ENCODE measurements around the gene ITGB7. TPM values are rescaled to one million over a fixed set of nuclear protein-coding genes. Genes with fewer than 3 reads are reported as not detected.

Gene ITGB7
- total RNA-seq, 1 experiment from 2014 or later: 1.9 TPM

DNA sequence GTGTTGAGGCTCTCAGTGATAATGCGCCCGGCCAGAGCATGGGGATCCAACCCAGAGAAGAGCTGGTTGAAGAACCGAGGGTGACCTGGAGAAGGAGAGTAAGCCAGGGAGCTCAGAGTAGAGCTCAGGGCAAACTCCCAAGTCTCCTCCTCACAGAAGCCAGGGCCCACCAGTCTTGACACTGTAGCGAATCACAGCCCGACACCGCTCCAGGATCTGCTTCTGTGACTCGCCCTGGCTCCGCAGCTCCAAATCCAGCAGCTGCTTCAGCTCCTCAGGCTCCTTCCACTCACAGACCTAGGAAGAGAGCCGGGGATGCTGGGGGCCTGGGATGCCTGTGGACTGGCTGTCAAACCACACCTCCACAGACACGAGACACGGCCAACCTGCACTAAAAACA, 34.7 kb downstream of the ITGB7 start:
- peaks cover 7% of the 10 kb centered on the region for H3F3A ChIP-seq (ENCODE audit: low read length, unreplicated experiment)
- POLR2A ChIA-PET (ENCODE audit: unreplicated experiment): interaction anchor here (0.6 kb wide), 1 partner anchor 90 kb away, joined by 3 read pairs; no protein-coding TSS in a partner anchor
- no peak overlapping the region for H3K27ac ChIP-seq (ENCODE audit: low read length)
- H3K9me3 ChIP-seq (ENCODE audit: low read length): no peaks in the 10 kb centered on the region
- no TSS peak for BruUV-seq (replicated peaks)
- H3K27me3 ChIP-seq (ENCODE audit: low read length): no peaks in the 10 kb centered on the region
- intact Hi-C loops (cut with micrococcal nuclease): loop anchor here (10.0 kb wide), 1 partner anchor 108 kb away; no protein-coding TSS in a partner anchor
- no peak for ATAC-seq
- DNase-seq: peak; percentile 30
- peaks cover 41% of the 10 kb centered on the region for H3K4me1 ChIP-seq (ENCODE audit: insufficient read depth, low read length)
- no peaks in the 10 kb centered on the region for H4K20me1 ChIP-seq (ENCODE audit: low read length)
- TF ChIP-seq EZH2 (IDR thresholded peaks at IDR 0.05; ENCODE audit: low read length, unreplicated experiment) (no peak), EZH2phosphoT487 (IDR thresholded peaks at IDR 0.05; ENCODE audit: borderline replicate concordance, low read length) (no peak)
- TF ChIP-seq, protein P1, sequence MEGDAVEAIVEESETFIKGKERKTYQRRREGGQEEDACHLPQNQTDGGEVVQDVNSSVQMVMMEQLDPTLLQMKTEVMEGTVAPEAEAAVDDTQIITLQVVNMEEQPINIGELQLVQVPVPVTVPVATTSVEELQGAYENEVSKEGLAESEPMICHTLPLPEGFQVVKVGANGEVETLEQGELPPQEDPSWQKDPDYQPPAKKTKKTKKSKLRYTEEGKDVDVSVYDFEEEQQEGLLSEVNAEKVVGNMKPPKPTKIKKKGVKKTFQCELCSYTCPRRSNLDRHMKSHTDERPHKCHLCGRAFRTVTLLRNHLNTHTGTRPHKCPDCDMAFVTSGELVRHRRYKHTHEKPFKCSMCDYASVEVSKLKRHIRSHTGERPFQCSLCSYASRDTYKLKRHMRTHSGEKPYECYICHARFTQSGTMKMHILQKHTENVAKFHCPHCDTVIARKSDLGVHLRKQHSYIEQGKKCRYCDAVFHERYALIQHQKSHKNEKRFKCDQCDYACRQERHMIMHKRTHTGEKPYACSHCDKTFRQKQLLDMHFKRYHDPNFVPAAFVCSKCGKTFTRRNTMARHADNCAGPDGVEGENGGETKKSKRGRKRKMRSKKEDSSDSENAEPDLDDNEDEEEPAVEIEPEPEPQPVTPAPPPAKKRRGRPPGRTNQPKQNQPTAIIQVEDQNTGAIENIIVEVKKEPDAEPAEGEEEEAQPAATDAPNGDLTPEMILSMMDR (conservative IDR thresholded peaks at IDR 0.05; ENCODE audit: low read depth, low read length): no peak
- H3K36me3 ChIP-seq (ENCODE audit: low read depth, low read length): no peaks in the 10 kb centered on the region
- H2AFZ ChIP-seq (ENCODE audit: low read length): no peak overlapping the region
- no peak overlapping the region for H3K9ac ChIP-seq (ENCODE audit: low read length)
- H3K4me3 ChIP-seq (ENCODE audit: low read length): no peak overlapping the region
- no peaks in the 10 kb centered on the region for H3K79me2 ChIP-seq (ENCODE audit: low read length)
- no peak overlapping the region for H3K4me2 ChIP-seq (ENCODE audit: low read length)
- no peaks in the 10 kb centered on the region for H3K9me2 ChIP-seq (replicated peaks; ENCODE audit: low read length)
- CTCF ChIA-PET: no interaction called here

DNA sequence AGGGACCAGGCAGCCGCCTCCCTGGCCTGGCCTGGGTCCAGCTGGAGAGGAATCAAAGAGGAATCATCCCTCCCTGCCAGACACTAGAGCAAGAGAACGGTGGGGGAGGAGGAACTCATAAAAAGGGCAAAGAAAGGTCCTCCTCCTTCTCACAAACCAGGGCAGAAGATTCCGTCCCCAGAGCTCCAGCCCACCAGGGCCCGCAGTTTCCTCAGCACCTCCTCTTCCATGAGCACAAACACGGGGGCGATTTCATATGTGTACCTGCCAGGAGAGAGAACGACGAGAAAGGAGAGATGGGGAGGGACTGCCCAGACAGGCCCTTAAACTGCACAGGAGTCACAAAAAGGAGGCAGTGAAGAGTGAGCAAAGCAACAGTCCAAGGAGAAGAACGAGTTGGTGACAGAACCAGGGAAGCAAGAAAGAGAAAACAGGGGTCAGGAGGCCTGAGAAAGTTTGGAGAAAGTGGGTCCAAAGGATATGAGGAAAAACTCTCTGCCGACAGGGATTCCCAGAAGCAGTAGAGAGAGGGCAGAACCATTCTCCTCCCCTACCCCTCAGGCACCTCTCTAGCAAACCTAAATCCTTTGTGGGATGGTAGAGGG, 35.2 kb downstream of the ITGB7 start:
- Histone ChIP-seq H3K27ac (ENCODE audit: low read length) (no peak overlapping the region), H4K20me1 (ENCODE audit: low read length) (no peaks in the 10 kb centered on the region), H3K4me3 (ENCODE audit: low read length) (no peak overlapping the region), H3K4me1 (ENCODE audit: insufficient read depth, low read length) (peaks cover 47% of the 10 kb centered on the region), H2AFZ (ENCODE audit: low read length) (no peak overlapping the region), H3F3A (ENCODE audit: low read length, unreplicated experiment) (peaks cover 7% of the 10 kb centered on the region), H3K27me3 (ENCODE audit: low read length) (no peaks in the 10 kb centered on the region), H3K36me3 (ENCODE audit: low read depth, low read length) (no peaks in the 10 kb centered on the region), H3K79me2 (ENCODE audit: low read length) (no peaks in the 10 kb centered on the region), H3K9me2 (replicated peaks; ENCODE audit: low read length) (no peaks in the 10 kb centered on the region), H3K4me2 (ENCODE audit: low read length) (no peak overlapping the region), H3K9me3 (ENCODE audit: low read length) (no peaks in the 10 kb centered on the region), H3K9ac (ENCODE audit: low read length) (no peak overlapping the region)
- no TSS peak for BruUV-seq (replicated peaks)
- DNase-seq: peak; percentile 18
- intact Hi-C loops (cut with micrococcal nuclease): loop anchor here (10.0 kb wide), 1 partner anchor 107 kb away; no protein-coding TSS in a partner anchor
- POLR2A ChIA-PET (ENCODE audit: unreplicated experiment): no interaction called here
- CTCF ChIA-PET: no interaction called here
- TF ChIP-seq EZH2 (IDR thresholded peaks at IDR 0.05; ENCODE audit: low read length, unreplicated experiment) (no peak), EZH2phosphoT487 (IDR thresholded peaks at IDR 0.05; ENCODE audit: borderline replicate concordance, low read length) (no peak)
- TF ChIP-seq, protein P1 (conservative IDR thresholded peaks at IDR 0.05; ENCODE audit: low read depth, low read length): no peak
- ATAC-seq: no peak
